ENCODE results near the gene COL8A1.

Gene COL8A1

GRCh38 chr3:99668044-99668443 lies 29.6 kb downstream of the COL8A1 start:
- no peak for TF ChIP-seq CTCF (IDR thresholded peaks at IDR 0.05)
- Histone ChIP-seq H3K4me3 (no peak overlapping the region), H3K27ac (peak overlapping the region; percentile 1 to 47)
- no peak for DNase-seq (ENCODE audit: low spot score)

GRCh38 chr3:99669879-99670555 lies 31.6 kb downstream of the COL8A1 start:
- H3K27ac ChIP-seq: peak overlapping the region; percentile 29 to 56
- TF ChIP-seq CTCF (IDR thresholded peaks at IDR 0.05): no peak
- DNase-seq (ENCODE audit: low spot score): no peak
- H3K4me3 ChIP-seq: no peak overlapping the region

DNA sequence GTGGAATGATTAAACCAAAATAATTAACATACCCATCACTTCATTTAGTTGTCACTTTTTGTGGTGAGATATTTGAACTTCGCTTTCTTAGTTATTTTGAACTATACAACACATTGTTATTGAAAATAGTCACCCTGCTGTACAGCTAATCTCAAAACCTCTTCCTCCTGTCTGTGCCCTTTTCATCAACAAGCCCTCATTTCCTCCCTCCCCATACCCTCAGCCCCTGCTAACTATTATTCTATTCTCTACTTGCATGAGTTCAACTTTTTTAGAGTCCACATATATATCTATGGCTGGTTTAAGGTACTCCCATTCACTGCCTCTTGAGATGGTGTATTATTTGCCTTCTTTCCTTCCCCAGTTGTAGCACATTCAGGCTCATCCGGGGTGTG lies 32.2 kb downstream of the COL8A1 start:
- TF ChIP-seq CTCF (IDR thresholded peaks at IDR 0.05): no peak
- peak overlapping the region; percentile 22 to 56 for H3K27ac ChIP-seq
- no peak for DNase-seq (ENCODE audit: low spot score)

DNA sequence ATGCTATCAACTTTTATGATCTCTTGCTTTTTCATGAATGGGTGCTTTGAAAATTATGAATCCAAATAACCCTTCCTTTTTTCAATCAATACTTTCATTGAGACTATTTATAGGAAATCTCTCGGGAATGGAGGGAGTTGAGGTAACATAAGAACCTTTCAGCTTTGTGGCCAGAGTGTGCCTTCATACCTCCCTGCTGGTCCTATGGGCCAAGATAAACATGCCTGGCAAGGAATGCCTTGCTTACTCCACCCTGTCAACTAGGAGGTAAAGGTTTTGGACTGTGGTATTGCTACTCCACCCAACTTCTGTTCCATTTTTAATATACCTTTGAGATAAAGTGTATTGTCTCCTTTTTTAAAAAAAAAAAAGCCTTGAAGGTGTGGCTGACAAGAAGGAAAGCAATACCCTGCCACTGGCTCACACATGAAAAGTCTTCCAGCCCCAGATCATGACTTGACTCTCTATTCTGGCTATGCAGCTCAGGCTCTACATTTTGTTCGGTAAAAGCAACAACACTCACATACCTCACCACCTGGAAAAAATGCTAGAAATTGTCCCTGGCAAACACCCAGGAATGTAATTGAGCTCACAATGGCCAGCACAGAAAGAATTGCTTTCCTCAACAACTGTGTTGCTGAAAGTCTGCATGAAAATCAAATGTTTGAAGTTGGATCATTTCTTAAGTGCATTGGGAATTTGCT lies 35.8 kb downstream of the COL8A1 start:
- no peak for DNase-seq (ENCODE audit: low spot score)
- Histone ChIP-seq H3K27ac (peak overlapping the region; percentile 50 to 75), H3K4me3 (no peak overlapping the region)
- TF ChIP-seq CTCF (IDR thresholded peaks at IDR 0.05): no peak

More for the DNA sequence above, 32.2 kb downstream of the COL8A1 start:
- H3K4me3 ChIP-seq: no peak overlapping the region

- Histone ChIP-seq H3K27ac (peak overlapping the region; percentile 54 to 83), H3K4me3 (no peak overlapping the region)
- no peak for TF ChIP-seq CTCF (IDR thresholded peaks at IDR 0.05)
- DNase-seq (ENCODE audit: low spot score): no peak
These were observed 39.6 kb downstream of the COL8A1 start for GRCh38 chr3:99678023-99678422.

DNA sequence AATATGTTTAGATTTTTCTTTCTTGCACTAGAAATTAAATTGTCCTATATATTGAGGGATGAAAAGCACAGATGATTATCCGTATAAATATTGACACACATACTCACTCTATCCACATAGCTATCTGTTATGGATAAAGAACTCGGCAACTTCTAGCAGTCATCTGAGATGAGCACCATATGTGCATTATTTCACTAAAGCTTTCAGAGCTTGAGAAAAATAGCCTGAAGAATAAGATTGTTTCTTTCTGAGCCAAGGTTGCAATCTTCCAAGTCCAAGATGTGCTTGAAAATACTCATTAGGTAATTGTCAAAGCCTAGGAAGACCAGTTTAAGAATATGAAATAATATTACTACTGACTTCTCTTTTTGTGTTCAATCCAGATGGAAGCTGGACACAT lies 40.5 kb downstream of the COL8A1 start:
- DNase-seq (ENCODE audit: low spot score): no peak
- H3K27ac ChIP-seq: peak overlapping the region in 1 of 2 donors; percentile 83
- TF ChIP-seq CTCF (IDR thresholded peaks at IDR 0.05): no peak
- H3K4me3 ChIP-seq: no peak overlapping the region

DNA sequence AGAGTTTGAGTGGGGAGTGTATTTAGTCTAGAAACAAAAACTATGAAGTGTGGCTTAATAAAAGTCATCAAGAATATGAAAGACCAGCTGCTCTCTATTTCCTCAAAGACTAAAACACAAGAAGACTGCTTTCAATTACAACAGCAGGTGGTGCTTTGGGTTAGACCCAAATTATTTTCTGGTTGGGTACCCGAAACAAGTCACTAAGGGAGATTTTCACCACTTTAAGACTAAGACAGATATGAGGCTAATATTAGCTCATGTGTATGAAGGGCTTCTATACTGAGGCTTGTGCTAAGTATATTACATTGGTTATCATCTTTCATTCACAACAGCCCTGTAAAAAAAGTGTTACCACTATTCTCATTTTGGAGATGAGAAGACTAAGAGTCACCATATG lies 43.1 kb downstream of the COL8A1 start:
- no peak for DNase-seq (ENCODE audit: low spot score)
- peak overlapping the region in 1 of 2 donors; percentile 18 for H3K27ac ChIP-seq
- H3K4me3 ChIP-seq: no peak overlapping the region
- no peak for TF ChIP-seq CTCF (IDR thresholded peaks at IDR 0.05)
